Activated naive CD4-positive, alpha-beta T cell (primary cell): ENCODE results near the gene FAM241A.
"Not testable (repeated sequence)": the region's sequence is repeated elsewhere in the genome, so short reads cannot be mapped to it uniquely, and the experiment has no call there.

Experiments used
- DNase-seq, 4 experiments: peaks; one replicate each; lab custom pipeline; 2025; lab: John Stamatoyannopoulos, UW

Gene FAM241A

GRCh38 chr4:112173593-112174558 lies 28.6 kb downstream of the FAM241A start:
- no peak for DNase-seq

- DNase-seq, result no peak
Measured at GRCh38 chr4:112175840-112176239, 30.6 kb downstream of the FAM241A start.

- no peak for DNase-seq
Measured at GRCh38 chr4:112176596-112176995, 31.3 kb downstream of the FAM241A start.

- DNase-seq, result not testable (repeated sequence)
Measured at GRCh38 chr4:112178741-112179140, 33.5 kb downstream of the FAM241A start.

- DNase-seq, result no peak
Measured at GRCh38 chr4:112181358-112182000, 36.2 kb downstream of the FAM241A start.

- DNase-seq, result no peak
Measured at GRCh38 chr4:112182604-112183003, 37.4 kb downstream of the FAM241A start.

- no peak for DNase-seq
Measured at GRCh38 chr4:112183252-112183651, 38.0 kb downstream of the FAM241A start.

- no peak for DNase-seq
Measured at GRCh38 chr4:112184438-112184837, 39.2 kb downstream of the FAM241A start.

GRCh38 chr4:112185334-112185733 lies 40.1 kb downstream of the FAM241A start:
- no peak for DNase-seq

- no peak for DNase-seq
Measured at GRCh38 chr4:112185740-112186670, 40.8 kb downstream of the FAM241A start.

GRCh38 chr4:112189754-112190153 lies 44.5 kb downstream of the FAM241A start:
- DNase-seq, result no peak

- DNase-seq, result no peak
Measured at GRCh38 chr4:112190684-112191083, 45.4 kb downstream of the FAM241A start.

GRCh38 chr4:112196461-112196860 lies 51.2 kb downstream of the FAM241A start:
- no peak for DNase-seq

- no peak for DNase-seq
Measured at GRCh38 chr4:112199041-112199440, 53.8 kb downstream of the FAM241A start.

GRCh38 chr4:112201915-112202505 lies 56.8 kb downstream of the FAM241A start:
- DNase-seq, result no peak

- no peak for DNase-seq
Measured at GRCh38 chr4:112203593-112203992, 58.3 kb downstream of the FAM241A start.

- no peak for DNase-seq
Measured at GRCh38 chr4:112206431-112206830, 61.2 kb downstream of the FAM241A start.

- DNase-seq, result not testable (repeated sequence)
Measured at GRCh38 chr4:112208137-112209095, 63.2 kb downstream of the FAM241A start.

- no peak for DNase-seq
Measured at GRCh38 chr4:112210777-112211176, 65.5 kb downstream of the FAM241A start.

GRCh38 chr4:112213091-112213490 lies 67.8 kb downstream of the FAM241A start:
- no peak for DNase-seq
